ENCODE measurements around the gene RFLNA.
"Not testable (repeated sequence)": the region's sequence is repeated elsewhere in the genome, so short reads cannot be mapped to it uniquely, and the experiment has no call there.

RFLNA gene

DNA sequence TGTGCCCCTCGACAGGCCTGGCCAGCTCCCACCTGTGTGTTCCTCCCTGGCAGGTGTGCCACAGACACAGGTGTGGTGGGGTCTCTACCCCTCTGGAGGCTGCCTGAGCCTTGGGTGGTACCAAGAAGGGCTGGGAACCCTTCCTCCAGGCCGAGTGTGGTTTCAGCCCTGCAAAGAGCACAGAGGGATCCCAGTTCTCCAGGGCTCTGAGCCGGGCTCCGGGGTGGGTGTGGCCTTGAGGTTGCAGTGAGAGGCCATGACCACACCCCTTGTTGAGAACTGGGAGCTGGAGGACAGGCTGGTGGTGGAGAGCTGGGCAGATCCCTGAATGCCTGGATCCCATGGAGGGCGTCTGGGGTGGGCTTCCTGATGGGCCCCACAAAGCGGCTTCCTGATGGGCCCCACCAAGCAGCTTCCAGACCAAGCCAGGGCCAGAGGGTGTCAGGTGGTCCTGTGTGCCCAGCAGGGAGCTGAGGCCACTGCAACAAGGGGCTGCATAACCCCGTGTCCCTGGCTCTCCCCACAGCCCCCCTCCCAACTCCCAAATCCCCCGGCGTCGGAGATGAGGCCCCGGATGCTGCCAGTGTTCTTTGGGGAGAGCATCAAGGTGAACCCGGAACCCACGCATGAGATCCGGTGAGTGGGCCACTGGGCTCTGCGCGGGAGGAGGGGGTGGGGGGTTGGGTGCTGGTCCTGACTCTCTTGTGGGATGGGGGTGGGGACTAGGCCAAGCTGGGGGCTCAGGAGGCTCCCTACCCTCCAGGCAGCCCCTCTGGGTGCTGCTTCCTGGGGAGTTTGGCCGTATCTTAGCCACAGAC lies 16.6 kb downstream of the RFLNA start:
- DNase-seq, result no peak
- in situ Hi-C loops (cut with HindIII; ENCODE audit: low pct_ligation_motif_present, low pct_unique_long_range_greater_than_20kb, low sequenced_read_pairs), result loop anchor here (25.0 kb wide), 1 partner anchor 274 kb away; no protein-coding TSS in a partner anchor

DNA sequence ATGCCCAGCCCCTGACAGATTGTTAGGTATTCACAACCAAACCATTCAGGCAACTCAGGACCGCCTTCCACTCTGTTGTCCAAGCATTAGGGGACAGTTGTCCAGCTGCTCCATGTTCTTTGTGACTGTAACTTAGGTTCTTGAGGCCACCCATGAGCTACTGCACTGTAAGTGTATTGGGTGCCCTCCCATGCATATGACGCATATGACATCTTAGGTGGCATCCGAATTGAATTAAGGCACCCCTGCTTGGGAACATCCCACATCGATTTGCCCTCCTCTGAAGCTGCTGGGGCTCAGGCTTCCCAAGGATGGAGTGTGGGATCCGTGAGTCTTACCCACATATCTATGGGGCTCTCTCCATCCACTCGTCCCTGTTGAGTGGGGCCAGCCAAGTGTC lies 17.7 kb downstream of the RFLNA start:
- DNase-seq, result no peak
- in situ Hi-C loops (cut with HindIII; ENCODE audit: low pct_ligation_motif_present, low pct_unique_long_range_greater_than_20kb, low sequenced_read_pairs), result loop anchor here (25.0 kb wide), 1 partner anchor 275 kb away; no protein-coding TSS in a partner anchor

DNA sequence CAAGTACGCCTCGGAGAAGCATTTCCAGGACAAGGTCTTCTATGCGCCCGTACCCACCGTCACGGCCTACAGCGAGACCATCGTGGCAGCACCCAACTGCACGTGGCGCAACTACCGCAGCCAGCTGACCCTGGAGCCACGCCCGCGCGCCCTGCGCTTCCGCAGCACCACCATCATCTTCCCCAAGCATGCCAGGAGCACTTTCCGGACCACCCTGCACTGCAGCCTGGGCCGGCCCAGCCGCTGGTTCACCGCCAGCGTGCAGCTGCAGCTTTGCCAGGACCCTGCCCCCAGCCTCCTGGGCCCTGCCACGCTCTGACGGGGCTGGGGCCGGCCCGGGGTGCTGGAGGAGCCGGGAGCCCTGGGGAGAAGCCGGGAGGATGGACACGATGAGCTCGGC lies 19.3 kb downstream of the RFLNA start:
- in situ Hi-C loops (cut with HindIII; ENCODE audit: low pct_ligation_motif_present, low pct_unique_long_range_greater_than_20kb, low sequenced_read_pairs), result loop anchor here (25.0 kb wide), 1 partner anchor 277 kb away; no protein-coding TSS in a partner anchor
- no peak for DNase-seq

DNA sequence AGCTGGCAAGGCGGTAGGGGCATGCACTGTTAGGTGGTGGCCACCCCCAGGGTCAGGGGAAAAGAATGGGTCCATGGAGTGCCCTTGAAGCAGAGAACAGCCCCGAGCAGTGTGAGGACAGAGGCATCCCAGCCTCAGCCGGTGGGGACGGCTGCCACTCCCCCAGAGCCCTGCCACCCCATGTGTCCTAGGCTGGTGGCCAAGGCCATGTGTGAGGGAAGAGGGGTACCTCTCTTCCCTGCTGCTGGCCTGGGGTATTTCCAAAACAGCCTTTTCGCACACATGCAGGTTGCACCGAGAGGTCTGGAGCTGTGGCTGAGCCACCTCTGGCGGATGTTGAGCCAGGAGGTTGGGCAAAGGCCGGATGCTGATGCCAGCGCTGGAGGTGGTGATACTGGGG lies 19.9 kb downstream of the RFLNA start:
- in situ Hi-C loops (cut with HindIII; ENCODE audit: low pct_ligation_motif_present, low pct_unique_long_range_greater_than_20kb, low sequenced_read_pairs), result loop anchor here (25.0 kb wide), 1 partner anchor 277 kb away; no protein-coding TSS in a partner anchor

DNA sequence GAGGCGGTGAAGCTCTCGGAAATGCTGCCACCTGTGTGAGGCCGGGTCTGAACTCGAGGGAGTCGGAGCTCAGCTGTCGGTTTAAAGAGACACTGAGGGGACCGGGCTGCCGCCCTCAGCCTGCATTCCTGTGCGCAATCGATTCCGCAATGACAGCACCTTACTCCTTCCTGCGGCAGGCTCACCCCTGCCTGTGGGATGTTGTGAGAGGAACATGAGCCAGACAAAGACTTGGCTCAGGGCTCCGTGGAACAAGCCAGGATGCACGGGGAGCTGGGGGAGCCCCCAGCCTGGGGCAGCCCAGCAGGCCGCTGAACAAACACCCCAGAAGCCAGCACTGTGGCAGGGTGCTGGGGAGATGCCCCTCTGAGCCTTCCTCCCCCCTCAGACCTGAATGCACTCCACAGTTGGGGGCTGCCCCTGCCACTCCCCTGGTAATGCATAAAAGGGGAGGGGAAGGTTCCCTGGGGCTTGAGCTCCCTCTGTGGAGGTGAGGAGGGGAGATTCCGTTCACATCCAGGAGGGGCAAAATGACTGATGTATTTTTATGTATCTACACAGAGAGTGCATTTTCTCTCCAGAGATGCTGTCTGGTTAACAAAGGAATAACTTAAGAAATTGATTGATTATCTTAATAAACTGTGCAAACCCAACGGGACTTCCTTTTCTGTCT lies 20.6 kb downstream of the RFLNA start:
- in situ Hi-C loops (cut with HindIII; ENCODE audit: low pct_ligation_motif_present, low pct_unique_long_range_greater_than_20kb, low sequenced_read_pairs), result loop anchor here (25.0 kb wide), 1 partner anchor 278 kb away; no protein-coding TSS in a partner anchor

More for the DNA sequence above, 19.9 kb downstream of the RFLNA start:
- no peak for DNase-seq

DNA sequence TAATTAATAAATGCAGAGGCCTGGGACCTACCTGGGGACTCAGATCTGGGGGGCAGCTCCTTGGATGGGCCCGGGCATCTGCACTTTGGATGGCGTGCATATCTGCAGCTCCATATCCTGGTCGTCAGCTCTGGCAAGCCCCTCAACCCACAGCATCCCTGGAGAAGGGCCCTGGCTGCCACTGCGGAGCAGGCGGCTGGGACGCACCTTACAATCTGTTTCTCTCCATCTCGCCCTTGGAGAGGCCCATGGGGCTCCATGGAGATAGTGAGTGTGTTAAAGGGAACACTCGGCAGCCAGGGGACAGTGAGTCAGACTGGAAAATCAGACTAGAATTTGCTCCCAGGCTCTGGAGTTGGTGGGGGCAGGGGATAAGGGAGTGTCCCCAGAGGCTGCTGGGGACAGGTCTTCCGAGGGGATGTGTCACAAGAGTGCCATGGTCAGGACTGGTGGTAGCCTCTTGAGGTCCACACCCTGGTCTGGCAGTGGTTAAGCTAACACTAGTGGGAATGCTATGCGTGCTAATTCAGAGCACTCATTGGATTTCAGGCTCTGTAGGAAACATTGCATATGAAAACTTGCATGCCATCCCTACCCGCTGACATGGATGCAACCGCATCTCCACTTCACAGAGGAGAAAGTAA lies 21.5 kb downstream of the RFLNA start:
- in situ Hi-C loops (cut with HindIII; ENCODE audit: low pct_ligation_motif_present, low pct_unique_long_range_greater_than_20kb, low sequenced_read_pairs), result loop anchor here (25.0 kb wide), 1 partner anchor 279 kb away; no protein-coding TSS in a partner anchor
- no peak for DNase-seq

More for the DNA sequence above, 20.6 kb downstream of the RFLNA start:
- no peak for DNase-seq

DNA sequence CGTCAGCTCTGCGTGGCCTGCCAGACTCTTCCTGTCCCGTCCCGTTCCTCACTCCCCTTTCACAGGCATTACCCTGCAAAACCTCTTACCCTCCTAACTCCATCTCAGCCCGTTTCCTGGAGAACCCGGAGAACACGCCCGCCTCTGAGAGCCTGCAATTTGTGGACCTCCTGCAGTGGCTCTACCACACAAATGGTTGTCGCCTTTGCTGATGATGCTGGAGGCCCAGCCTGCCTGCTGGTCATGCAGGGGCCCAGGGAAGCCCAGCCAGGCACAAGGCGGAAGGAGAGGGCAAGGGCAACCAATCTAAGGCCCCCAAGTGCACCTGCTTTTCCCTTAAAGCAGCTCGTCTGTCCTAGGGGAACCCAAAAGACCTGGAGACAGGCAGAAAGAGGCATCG lies 22.5 kb downstream of the RFLNA start:
- in situ Hi-C loops (cut with HindIII; ENCODE audit: low pct_ligation_motif_present, low pct_unique_long_range_greater_than_20kb, low sequenced_read_pairs), result loop anchor here (25.0 kb wide), 1 partner anchor 280 kb away; no protein-coding TSS in a partner anchor
- DNase-seq, result no peak

DNA sequence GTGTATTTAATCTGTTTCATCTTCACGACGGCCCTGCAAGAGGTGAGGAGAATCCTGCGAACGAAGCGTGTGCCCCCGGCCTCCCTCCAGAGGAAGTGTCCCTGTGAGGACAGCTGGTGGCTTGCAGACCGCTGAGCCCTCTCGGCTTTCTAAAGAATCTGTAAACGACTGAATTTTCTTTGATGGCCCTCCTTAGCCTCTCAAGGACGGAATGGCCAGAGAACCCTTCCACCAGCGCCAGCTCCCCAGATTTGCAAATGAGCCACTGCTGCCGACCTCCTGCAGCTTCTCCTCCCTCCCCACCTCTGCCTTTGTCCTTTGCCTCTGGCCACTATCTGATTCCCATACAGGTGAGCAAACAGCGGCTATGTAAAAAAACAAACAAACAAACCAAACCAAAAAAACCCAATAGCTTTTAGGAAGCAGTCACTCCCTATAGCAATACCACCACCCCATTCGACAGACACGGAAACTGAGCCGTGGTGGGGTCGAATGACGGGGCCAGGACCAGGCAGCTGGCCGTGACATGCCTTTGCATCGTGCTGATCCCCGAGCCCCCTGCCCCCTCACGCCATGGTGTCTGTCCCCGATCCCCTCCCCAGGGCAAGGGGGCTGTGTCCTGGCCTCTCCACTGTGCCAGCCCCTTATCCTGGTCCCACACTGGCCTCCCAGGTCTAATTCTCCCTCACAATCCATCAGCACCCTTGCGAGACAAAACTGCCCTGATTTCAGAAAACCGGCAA lies 23.6 kb downstream of the RFLNA start:
- DNase-seq, result no peak
- in situ Hi-C loops (cut with HindIII; ENCODE audit: low pct_ligation_motif_present, low pct_unique_long_range_greater_than_20kb, low sequenced_read_pairs), result loop anchor here (25.0 kb wide), 1 partner anchor 281 kb away; no protein-coding TSS in a partner anchor

DNA sequence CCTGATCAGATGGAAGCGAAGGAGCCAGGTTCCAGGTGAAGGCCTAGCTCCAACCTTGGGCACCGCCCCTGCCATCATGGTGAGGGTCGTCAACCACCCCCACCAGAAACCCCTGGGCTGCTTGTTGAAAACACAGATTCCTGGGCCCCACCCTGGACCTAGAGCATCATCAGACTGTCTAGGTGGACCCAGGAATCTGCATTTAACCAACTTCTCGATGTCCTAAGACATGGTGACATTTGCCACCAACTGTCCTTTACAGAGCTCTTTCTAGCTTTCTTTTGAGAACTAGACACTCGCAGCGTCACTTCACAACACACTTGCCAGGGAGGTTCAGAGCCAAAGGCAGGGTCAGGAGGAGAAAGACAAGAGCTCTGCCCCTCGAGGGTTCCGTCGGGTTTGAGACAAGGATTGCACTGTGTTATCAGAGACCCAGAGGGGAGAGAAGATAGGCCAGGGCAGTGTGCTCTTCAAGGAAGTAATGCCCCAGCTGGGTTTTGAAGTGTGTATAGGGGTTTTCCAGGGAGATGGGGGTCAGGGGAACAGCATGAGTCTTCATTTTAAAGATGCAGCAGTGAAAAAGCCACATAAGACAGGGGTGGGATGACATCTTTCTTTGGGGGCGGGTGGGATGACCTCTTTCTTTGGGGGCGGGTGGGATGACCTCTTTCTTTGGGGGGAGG lies 24.6 kb downstream of the RFLNA start:
- DNase-seq, result no peak
- in situ Hi-C loops (cut with HindIII; ENCODE audit: low pct_ligation_motif_present, low pct_unique_long_range_greater_than_20kb, low sequenced_read_pairs), result loop anchor here (25.0 kb wide), 1 partner anchor 282 kb away; no protein-coding TSS in a partner anchor

DNA sequence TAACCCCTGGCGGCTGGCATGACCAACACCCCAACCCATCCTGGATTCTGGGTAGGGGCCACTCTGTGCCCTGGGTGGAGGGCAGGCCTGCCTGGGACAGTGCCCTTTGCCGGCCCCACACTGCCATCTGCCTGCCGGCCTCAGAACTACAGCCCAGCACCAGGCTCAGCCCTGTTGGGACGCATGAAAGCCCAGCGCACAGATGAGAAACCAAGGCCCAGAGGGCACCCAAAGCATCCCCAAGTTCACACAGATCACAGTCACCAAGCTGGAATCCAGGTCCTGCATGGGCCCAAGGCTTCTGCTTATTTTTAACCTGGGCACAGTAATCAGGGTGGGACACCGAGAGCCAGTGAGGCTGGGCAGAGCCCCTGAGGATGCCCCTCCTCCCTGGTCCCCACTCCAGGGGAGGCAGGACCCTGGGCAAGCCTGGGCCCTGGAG lies 26.2 kb downstream of the RFLNA start:
- in situ Hi-C loops (cut with HindIII; ENCODE audit: low pct_ligation_motif_present, low pct_unique_long_range_greater_than_20kb, low sequenced_read_pairs), result loop anchor here (25.0 kb wide), 1 partner anchor 284 kb away; no protein-coding TSS in a partner anchor

DNA sequence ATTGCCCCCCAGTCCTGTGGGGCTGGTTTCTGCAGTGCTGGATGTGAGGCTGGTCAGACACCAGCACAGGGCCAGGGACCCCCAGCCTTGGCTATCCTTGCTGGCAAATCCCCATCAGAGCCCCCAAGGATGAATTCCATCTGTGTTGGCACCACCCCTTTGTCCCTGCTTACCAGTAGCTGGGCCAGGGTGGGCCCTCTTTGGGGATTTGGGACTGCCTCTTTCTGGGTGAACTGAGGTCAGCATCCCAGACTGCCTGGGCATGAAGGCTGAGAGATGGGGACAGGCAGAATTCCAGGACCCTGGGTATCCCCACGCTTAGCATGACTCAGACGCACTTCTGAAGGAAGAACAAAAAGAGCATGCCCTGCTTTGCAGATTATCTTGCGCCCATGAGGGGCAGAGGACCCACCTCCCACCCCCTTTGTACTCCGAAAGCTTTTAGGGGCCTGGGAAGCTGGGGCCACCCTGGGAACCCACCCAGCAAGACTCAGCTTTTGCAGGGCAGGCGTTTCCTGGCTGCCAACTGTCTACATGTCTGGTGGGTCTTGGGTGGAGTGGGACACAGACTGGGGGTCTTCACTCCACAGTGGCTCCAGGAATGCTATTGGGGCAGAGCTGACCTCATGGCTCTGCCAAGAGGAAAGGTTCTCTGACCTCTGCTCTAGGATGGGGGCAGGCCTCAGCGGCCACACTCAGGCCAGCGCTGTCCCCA lies 26.8 kb downstream of the RFLNA start:
- DNase-seq, result no peak
- in situ Hi-C loops (cut with HindIII; ENCODE audit: low pct_ligation_motif_present, low pct_unique_long_range_greater_than_20kb, low sequenced_read_pairs), result loop anchor here (25.0 kb wide), 1 partner anchor 284 kb away; no protein-coding TSS in a partner anchor

More for the DNA sequence above, 26.2 kb downstream of the RFLNA start:
- DNase-seq, result peak; percentile 71

DNA sequence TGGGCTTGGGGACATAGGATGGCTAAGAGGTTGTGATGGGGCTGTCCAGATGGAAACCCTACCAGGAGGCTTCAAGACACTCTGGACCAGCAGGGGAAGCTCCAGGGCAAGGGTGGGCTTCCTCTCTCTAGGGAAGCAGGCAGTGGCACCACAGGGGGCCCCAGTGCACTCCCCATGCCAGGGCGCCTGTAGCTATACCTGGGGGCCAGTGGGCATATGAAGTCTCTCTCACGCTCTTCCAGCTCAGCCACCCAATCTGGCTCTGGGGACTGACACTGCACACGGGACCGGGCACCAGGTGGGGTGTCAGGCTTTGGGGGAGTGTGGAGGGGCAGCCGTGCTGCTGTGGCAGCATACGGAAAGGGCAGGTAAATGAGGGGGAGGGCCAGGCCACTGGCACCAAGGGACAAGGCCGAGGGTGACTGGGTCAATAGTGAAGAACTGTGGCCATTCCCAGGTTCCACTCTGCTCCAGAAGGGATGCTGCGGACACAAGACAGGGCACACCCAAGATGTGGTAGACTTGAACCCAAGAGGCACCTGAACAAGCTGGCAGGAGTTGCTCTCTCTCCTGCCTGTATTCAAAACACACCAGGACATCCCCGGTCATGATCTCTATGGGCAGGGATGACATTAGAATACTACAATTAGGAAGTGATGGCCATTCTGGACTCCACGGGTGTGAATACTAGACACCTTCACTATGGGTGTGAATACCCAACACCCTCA lies 27.5 kb downstream of the RFLNA start:
- in situ Hi-C loops (cut with HindIII; ENCODE audit: low pct_ligation_motif_present, low pct_unique_long_range_greater_than_20kb, low sequenced_read_pairs), result loop anchor here (25.0 kb wide), 1 partner anchor 285 kb away; no protein-coding TSS in a partner anchor
- peak; percentile 51 for DNase-seq

DNA sequence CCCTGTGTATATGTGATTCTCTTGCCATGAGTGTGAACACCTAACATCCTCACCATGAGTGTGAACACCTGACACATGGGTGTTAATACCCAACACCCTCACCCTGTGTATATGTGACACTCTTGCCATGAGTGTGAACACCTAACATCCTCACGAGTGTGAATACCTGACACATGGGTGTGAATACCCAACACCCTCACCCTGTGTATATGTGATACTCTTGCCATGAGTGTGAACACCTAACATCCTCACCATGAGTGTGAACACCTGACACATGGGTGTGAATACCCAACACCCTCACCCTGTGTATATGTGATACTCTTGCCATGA lies 28.1 kb downstream of the RFLNA start:
- not testable (repeated sequence) for DNase-seq
- in situ Hi-C loops (cut with HindIII; ENCODE audit: low pct_ligation_motif_present, low pct_unique_long_range_greater_than_20kb, low sequenced_read_pairs), result loop anchor here (25.0 kb wide), 1 partner anchor 286 kb away; no protein-coding TSS in a partner anchor

DNA sequence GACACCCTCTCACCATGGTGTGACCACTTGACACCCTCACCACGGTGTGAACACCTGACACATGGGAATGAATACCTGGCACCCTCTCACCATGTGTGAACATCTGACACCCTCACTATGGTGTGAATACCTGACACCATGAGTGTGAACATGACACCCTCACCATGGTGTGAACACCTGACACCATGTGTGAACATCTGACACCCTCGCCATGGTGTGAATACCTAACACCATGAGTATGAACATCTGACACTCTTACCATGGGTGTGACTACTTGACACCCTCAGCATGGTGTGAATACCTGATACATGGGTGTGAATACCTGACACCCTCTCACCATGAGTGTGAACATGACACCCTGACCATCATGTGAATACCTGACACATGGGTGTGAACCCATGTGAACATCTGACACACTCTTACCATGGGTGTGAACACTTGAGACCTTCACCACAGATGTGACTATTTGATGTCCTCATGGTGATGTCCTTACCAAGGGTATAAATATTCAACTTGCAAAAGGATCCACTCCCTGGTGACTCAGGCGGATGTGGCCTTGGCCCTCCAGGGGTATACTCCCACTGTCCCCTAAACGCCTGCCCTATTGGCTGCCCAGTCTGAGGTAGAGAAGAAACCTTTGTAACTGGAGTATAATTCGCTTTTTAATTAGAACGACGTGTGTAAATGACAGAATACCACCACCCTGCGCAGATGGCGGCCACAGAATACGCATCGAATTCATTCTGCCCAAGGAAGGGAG lies 29.1 kb downstream of the RFLNA start:
- in situ Hi-C loops (cut with HindIII; ENCODE audit: low pct_ligation_motif_present, low pct_unique_long_range_greater_than_20kb, low sequenced_read_pairs), result loop anchor here (25.0 kb wide), 1 partner anchor 287 kb away; no protein-coding TSS in a partner anchor
- DNase-seq, result no peak

All from ACHN (cell line).